ENCODE measurements around the gene GCG.

DNA sequence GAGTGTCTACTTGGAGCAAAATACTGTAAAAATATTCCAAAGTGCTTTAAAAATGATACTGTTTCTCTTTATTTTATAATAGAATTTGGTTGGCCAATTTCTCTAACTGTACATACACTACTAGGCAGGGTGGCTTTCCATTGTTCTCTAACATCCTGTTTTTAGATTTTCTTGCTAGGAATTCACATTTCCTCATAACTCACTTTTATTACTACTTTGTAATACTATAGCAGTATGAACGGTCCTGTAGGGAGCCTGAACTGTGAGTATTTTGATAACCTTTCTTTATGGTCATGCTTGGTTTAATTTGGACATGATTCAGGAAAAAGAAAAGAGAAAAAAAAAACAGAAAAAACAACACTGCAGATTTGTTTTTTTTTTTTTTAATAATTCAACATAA, 37.8 kb downstream of the GCG start:
- TF ChIP-seq, protein P1, sequence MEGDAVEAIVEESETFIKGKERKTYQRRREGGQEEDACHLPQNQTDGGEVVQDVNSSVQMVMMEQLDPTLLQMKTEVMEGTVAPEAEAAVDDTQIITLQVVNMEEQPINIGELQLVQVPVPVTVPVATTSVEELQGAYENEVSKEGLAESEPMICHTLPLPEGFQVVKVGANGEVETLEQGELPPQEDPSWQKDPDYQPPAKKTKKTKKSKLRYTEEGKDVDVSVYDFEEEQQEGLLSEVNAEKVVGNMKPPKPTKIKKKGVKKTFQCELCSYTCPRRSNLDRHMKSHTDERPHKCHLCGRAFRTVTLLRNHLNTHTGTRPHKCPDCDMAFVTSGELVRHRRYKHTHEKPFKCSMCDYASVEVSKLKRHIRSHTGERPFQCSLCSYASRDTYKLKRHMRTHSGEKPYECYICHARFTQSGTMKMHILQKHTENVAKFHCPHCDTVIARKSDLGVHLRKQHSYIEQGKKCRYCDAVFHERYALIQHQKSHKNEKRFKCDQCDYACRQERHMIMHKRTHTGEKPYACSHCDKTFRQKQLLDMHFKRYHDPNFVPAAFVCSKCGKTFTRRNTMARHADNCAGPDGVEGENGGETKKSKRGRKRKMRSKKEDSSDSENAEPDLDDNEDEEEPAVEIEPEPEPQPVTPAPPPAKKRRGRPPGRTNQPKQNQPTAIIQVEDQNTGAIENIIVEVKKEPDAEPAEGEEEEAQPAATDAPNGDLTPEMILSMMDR (IDR thresholded peaks at IDR 0.05): no peak
- TF ChIP-seq POLR2A (IDR thresholded peaks at IDR 0.05): no peak
